ENCODE results near the gene ADAM12.

The ADAM12 gene

GRCh38 chr10:126013489-126014281, 374.6 kb downstream of the ADAM12 start:
- Histone ChIP-seq H3K4me1 (ENCODE audit: insufficient read depth, low read length, poor library complexity, severe bottlenecking) (no peaks in the 10 kb centered on the region), H3K36me3 (ENCODE audit: insufficient read depth, low read length) (no peaks in the 10 kb centered on the region), H2AFZ (ENCODE audit: low read length) (no peak overlapping the region), H3K9ac (ENCODE audit: low read depth, low read length, poor library complexity, severe bottlenecking) (no peak overlapping the region), H3K4me2 (ENCODE audit: low read depth, low read length, poor library complexity, severe bottlenecking) (no peak overlapping the region), H3K79me2 (ENCODE audit: insufficient read depth, low read length) (no peaks in the 10 kb centered on the region), H3F3A (ENCODE audit: low read depth) (no peaks in the 10 kb centered on the region), H3K9me3 (ENCODE audit: insufficient read depth, low read depth, low read length) (no peaks in the 10 kb centered on the region; the same call in 1 of the 2 replicates), H3K9me2 (replicated peaks; ENCODE audit: low read depth, low read length) (no peaks in the 10 kb centered on the region; the same call in 1 of the 2 replicates), H3K4me3 (ENCODE audit: low read length, poor library complexity, severe bottlenecking) (no peak overlapping the region), H4K20me1 (ENCODE audit: insufficient read depth, low read length, poor library complexity, severe bottlenecking) (no peaks in the 10 kb centered on the region), H3K27me3 (ENCODE audit: insufficient read depth, low read length, poor library complexity, severe bottlenecking) (no peaks in the 10 kb centered on the region)
- TF ChIP-seq EZH2phosphoT487 (IDR thresholded peaks at IDR 0.05; ENCODE audit: borderline replicate concordance): no peak
- no peak for TF ChIP-seq CTCF (conservative IDR thresholded peaks at IDR 0.05; ENCODE audit: low read length)

- Histone ChIP-seq H3F3A (ENCODE audit: low read depth) (no peaks in the 10 kb centered on the region), H3K4me1 (ENCODE audit: insufficient read depth, low read length, poor library complexity, severe bottlenecking) (no peaks in the 10 kb centered on the region), H3K4me3 (ENCODE audit: low read length, poor library complexity, severe bottlenecking) (no peak overlapping the region), H3K9me2 (replicated peaks; ENCODE audit: low read depth, low read length) (no peaks in the 10 kb centered on the region; the same call in 1 of the 2 replicates), H3K79me2 (ENCODE audit: insufficient read depth, low read length) (no peaks in the 10 kb centered on the region), H3K4me2 (ENCODE audit: low read depth, low read length, poor library complexity, severe bottlenecking) (no peak overlapping the region), H3K27me3 (ENCODE audit: insufficient read depth, low read length, poor library complexity, severe bottlenecking) (no peaks in the 10 kb centered on the region), H3K9me3 (ENCODE audit: insufficient read depth, low read depth, low read length) (no peaks in the 10 kb centered on the region; the same call in 1 of the 2 replicates), H2AFZ (ENCODE audit: low read length) (no peak overlapping the region), H3K9ac (ENCODE audit: low read depth, low read length, poor library complexity, severe bottlenecking) (no peak overlapping the region), H4K20me1 (ENCODE audit: insufficient read depth, low read length, poor library complexity, severe bottlenecking) (no peaks in the 10 kb centered on the region), H3K36me3 (ENCODE audit: insufficient read depth, low read length) (no peaks in the 10 kb centered on the region)
- TF ChIP-seq CTCF (conservative IDR thresholded peaks at IDR 0.05; ENCODE audit: low read length): no peak
These were observed 375.8 kb downstream of the ADAM12 start for GRCh38 chr10:126012485-126012884.

- TF ChIP-seq EZH2phosphoT487 (IDR thresholded peaks at IDR 0.05; ENCODE audit: borderline replicate concordance) (no peak), CTCF (conservative IDR thresholded peaks at IDR 0.05; ENCODE audit: low read length) (no peak)
- H4K20me1 ChIP-seq (ENCODE audit: insufficient read depth, low read length, poor library complexity, severe bottlenecking): no peaks in the 10 kb centered on the region
- no peak overlapping the region for H2AFZ ChIP-seq (ENCODE audit: low read length)
- no peaks in the 10 kb centered on the region for H3F3A ChIP-seq (ENCODE audit: low read depth)
- H3K36me3 ChIP-seq (ENCODE audit: insufficient read depth, low read length): no peaks in the 10 kb centered on the region
- H3K79me2 ChIP-seq (ENCODE audit: insufficient read depth, low read length): no peaks in the 10 kb centered on the region
- no peaks in the 10 kb centered on the region for H3K4me1 ChIP-seq (ENCODE audit: insufficient read depth, low read length, poor library complexity, severe bottlenecking)
- no peaks in the 10 kb centered on the region; the same call in 1 of the 2 replicates for H3K9me3 ChIP-seq (ENCODE audit: insufficient read depth, low read depth, low read length)
- H3K9ac ChIP-seq (ENCODE audit: low read depth, low read length, poor library complexity, severe bottlenecking): no peak overlapping the region
- no peaks in the 10 kb centered on the region; the same call in 1 of the 2 replicates for H3K9me2 ChIP-seq (replicated peaks; ENCODE audit: low read depth, low read length)
- H3K4me3 ChIP-seq (ENCODE audit: low read length, poor library complexity, severe bottlenecking): no peak overlapping the region
- H3K27me3 ChIP-seq (ENCODE audit: insufficient read depth, low read length, poor library complexity, severe bottlenecking): no peaks in the 10 kb centered on the region
- H3K4me2 ChIP-seq (ENCODE audit: low read depth, low read length, poor library complexity, severe bottlenecking): no peak overlapping the region
These were observed 376.3 kb downstream of the ADAM12 start for GRCh38 chr10:126011995-126012394.

All from Loucy (cell line).